NCI-H460 (cell line): ENCODE measurements around the gene POLR1C. TPM values are rescaled to one million over a fixed set of nuclear protein-coding genes. Genes with fewer than 3 reads are reported as not detected.
A peak's percentile ranks its signal among the peaks of the same experiment; 100 is the strongest.
"Not testable (repeated sequence)": the region's sequence is repeated elsewhere in the genome, so short reads cannot be mapped to it uniquely, and the experiment has no call there.

Experiments
- DNase-seq: peaks from one replicate; pipeline ENCODE4 v3.0.0-alpha.2; 2016; ENCODE audit warnings: low read depth; ENCODE audit errors: extremely low read depth
- small RNA-seq, 2 experiments: library from RNA; depleted of rRNA; stranded (forward); fragments of <200 nt; gene quantifications; one replicate each; pipeline ENCODE3, GENCODE V24; 2014
- total RNA-seq: library from RNA; depleted of rRNA; stranded (reverse); fragments of >200 nt; shearing (Covaris generic); gene quantifications from 2 replicates; pipeline ENCODE4 v1.2.3, GENCODE V29; 2014; rRNA removed

The POLR1C gene
- total RNA-seq, 1 experiment from 2014 or later = 39.5 TPM

DNA sequence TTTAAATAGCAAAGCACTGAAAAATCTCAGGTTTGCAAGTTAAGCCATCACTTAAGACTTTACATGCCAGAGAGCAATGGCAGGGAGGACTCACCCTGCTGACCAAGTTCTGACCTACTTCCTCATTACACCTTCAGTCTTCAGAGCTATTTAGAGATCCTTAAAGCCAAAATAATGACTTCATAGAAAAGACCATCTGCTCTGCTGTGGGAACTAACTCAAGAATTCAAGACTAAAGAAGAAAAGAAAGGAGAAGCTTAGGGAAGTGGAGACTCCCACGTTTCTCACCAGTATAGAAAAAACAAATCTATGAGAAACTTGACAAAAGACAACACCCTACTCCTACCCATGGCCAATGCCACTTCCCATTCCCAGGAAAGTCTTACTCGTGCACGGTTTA is 30.3 kb downstream of the POLR1C start:
- DNase-seq = no peak

DNA sequence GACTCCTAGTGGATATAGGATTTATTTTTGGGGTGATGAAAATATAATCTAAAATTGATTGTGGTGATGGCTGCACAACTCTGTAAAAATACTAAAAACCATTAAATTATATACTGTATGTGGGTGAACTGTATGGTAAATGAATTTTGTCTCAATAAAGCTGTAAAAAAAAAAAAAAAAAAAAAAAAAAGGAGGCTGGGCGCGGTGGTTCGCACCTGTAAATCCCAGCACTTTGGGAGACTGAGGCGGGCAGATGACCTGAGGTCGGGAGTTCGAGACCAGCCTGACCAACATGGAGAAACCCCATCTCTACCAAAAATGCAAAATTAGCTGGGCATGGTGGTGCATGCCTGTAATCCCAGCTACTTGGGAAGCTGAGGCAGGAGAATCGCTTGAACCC is 40.7 kb downstream of the POLR1C start:
- DNase-seq = not testable (repeated sequence)

DNA sequence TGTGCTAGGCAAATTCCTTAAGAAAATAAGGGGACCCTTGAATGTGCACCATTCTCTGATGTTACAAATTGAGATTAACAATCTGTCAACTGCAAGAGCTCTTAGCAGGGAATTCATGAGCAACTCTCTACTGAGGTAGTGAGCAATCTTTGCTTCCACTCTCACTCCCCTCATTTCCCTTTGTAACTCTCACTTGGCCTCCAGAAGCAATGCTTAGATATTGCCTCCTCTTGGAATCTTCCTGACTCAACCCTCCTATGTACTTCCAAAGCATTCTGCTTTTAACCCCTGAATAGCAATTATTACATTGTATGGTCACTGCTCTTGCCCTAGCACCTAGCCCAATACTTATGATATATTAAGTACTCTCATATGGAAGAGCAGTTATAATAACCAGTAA is 42.4 kb downstream of the POLR1C start:
- no peak for DNase-seq

DNA sequence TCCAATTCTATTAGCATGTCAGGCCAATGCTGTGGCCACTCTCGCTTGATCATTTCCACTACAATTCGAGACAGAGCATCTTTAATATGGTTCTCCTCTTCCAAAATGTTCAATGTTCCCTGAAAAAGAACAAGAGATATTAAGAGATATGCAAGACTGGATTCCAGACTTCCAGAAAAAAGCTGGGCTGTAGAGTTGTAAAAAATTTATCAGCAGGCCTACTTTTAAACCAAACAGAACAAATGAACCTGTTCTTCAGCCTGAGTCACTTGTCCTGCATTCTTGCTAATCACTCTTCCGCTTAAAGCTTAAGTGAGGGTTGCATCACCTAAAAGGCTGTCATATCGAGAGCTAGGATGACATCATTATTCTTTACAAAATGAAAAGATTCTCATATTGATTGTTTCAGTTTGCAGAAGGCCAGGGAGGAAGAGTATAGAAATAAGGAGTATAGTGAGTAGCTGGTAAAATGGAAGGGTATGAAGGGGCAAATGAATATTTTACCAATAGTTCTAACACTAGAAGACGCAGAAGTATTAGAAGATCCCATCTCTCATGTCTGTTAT is 54.1 kb downstream of the POLR1C start:
- peak; percentile 15 for DNase-seq

Small RNA genes within 50 kb of the gene (small RNA-seq; reads per million reads assigned to genes)
- gene RF00426 (0 reads per million in 2 experiments), gene RNU6-1113P (0 reads per million in 2 experiments)

Other genes starting within 250 kb of the POLR1C start
- gene SLC22A7, start 218.8 kb upstream of the POLR1C start, total RNA-seq = not detected in 2 replicates
- not detected in 2 replicates for gene CRIP3, start 208.3 kb upstream of the POLR1C start, total RNA-seq
- 6.0 and 6.6 TPM in 2 replicates for gene ZNF318, start 147.4 kb upstream of the POLR1C start, total RNA-seq
- gene ABCC10, start 89.5 kb upstream of the POLR1C start, total RNA-seq = 6.9 and 9.1 TPM in 2 replicates
- gene DLK2, start 61.5 kb upstream of the POLR1C start, total RNA-seq = not detected in 2 replicates
- gene TJAP1, start 39.5 kb upstream of the POLR1C start, total RNA-seq = 21.2 and 21.3 TPM in 2 replicates
- 0.25 and 0.26 TPM in 2 replicates for gene LRRC73, start 6.7 kb upstream of the POLR1C start, total RNA-seq
- 62.4 and 69.1 TPM in 2 replicates for gene YIPF3, start 163 bp upstream of the POLR1C start, total RNA-seq
- gene XPO5, start 58.9 kb downstream of the POLR1C start, total RNA-seq = 55.3 and 56.2 TPM in 2 replicates
- gene POLH, start 59.1 kb downstream of the POLR1C start, total RNA-seq = 8.3 and 8.7 TPM in 2 replicates
- gene GTPBP2, start 112.2 kb downstream of the POLR1C start, total RNA-seq = 121 and 144 TPM in 2 replicates
- 23.9 and 24.1 TPM in 2 replicates for gene MAD2L1BP, start 118.8 kb downstream of the POLR1C start, total RNA-seq
- 0.42 and 0.61 TPM in 2 replicates for gene RSPH9, start 127.9 kb downstream of the POLR1C start, total RNA-seq
- 54.1 and 66.0 TPM in 2 replicates for gene MRPS18A, start 170.7 kb downstream of the POLR1C start, total RNA-seq